ENCODE results near the gene NOG. TPM values are rescaled to one million over a fixed set of nuclear protein-coding genes. Genes with fewer than 3 reads are reported as not detected.

NOG gene
- total RNA-seq, 1 experiment from 2014 or later: not detected

DNA sequence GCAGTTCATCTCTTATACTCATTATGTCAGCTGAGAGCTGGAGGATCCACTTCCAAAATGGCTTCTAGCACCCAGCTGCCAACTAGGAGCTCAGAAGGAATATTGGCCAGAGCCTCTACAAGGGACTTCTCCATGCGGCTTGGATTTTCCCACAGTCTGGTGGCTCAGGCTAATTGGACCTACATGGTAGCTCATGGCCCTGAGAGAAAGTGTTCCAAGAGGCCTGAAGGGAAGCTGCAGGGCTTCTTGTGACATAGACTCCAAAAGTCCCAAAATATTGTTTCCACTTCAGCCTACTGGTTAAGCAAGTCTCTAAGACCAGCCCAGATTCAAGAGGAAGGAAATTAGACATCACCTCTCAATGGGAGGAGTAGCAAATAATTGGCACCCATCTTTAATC is 6.8 kb downstream of the NOG start:
- no peaks in the 10 kb centered on the region for H3K9me2 ChIP-seq (replicated peaks; ENCODE audit: insufficient read depth, low read length)
- no peak overlapping the region for H3K4me3 ChIP-seq (ENCODE audit: low read length)
- no peaks in the 10 kb centered on the region for H4K20me1 ChIP-seq (ENCODE audit: insufficient read depth, low read depth, low read length)
- H3K4me1 ChIP-seq (ENCODE audit: low read length): no peaks in the 10 kb centered on the region
- no peaks in the 10 kb centered on the region for H3K79me2 ChIP-seq (ENCODE audit: low read length)
- no peak overlapping the region for H3K4me2 ChIP-seq (ENCODE audit: low read depth, low read length, poor library complexity, severe bottlenecking)
- H3K9ac ChIP-seq (ENCODE audit: low read length): no peak overlapping the region
- H3K27me3 ChIP-seq (ENCODE audit: low read length): no peaks in the 10 kb centered on the region
- H3K36me3 ChIP-seq (ENCODE audit: insufficient read depth, low read length): no peaks in the 10 kb centered on the region
- no peak overlapping the region for H3K27ac ChIP-seq (ENCODE audit: low read length)
- no peak overlapping the region for H2AFZ ChIP-seq (ENCODE audit: low read length)
- DNase-seq: no peak
- no peaks in the 10 kb centered on the region for H3K9me3 ChIP-seq (ENCODE audit: low read length)

DNA sequence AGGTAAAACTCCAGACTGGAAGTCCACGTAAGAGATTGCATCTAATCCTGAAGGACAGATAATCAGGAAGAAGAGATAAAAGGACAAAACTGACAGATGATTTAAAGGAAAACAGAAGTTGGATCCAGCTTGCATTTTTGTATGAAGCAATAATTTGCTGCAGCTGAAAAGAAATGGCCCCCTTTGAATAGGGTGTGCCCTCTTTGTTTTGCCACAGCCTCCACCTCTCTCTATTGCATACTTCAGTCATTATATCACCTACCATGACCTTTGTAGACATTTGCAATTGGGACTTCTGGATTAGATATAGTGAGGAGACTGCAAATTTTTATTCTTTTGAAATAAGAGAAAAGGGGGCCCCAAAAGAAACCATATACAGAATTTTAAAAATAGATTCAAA is 8.1 kb downstream of the NOG start:
- Histone ChIP-seq H2AFZ (ENCODE audit: low read length) (no peak overlapping the region), H3K27me3 (ENCODE audit: low read length) (no peaks in the 10 kb centered on the region), H3K9ac (ENCODE audit: low read length) (no peak overlapping the region), H3K4me1 (ENCODE audit: low read length) (no peaks in the 10 kb centered on the region), H3K9me3 (ENCODE audit: low read length) (no peaks in the 10 kb centered on the region), H3K4me2 (ENCODE audit: low read depth, low read length, poor library complexity, severe bottlenecking) (no peak overlapping the region), H3K79me2 (ENCODE audit: low read length) (no peaks in the 10 kb centered on the region), H4K20me1 (ENCODE audit: insufficient read depth, low read depth, low read length) (no peaks in the 10 kb centered on the region), H3K27ac (ENCODE audit: low read length) (no peak overlapping the region), H3K4me3 (ENCODE audit: low read length) (no peak overlapping the region), H3K36me3 (ENCODE audit: insufficient read depth, low read length) (no peaks in the 10 kb centered on the region), H3K9me2 (replicated peaks; ENCODE audit: insufficient read depth, low read length) (no peaks in the 10 kb centered on the region)
- no peak for DNase-seq

DNA sequence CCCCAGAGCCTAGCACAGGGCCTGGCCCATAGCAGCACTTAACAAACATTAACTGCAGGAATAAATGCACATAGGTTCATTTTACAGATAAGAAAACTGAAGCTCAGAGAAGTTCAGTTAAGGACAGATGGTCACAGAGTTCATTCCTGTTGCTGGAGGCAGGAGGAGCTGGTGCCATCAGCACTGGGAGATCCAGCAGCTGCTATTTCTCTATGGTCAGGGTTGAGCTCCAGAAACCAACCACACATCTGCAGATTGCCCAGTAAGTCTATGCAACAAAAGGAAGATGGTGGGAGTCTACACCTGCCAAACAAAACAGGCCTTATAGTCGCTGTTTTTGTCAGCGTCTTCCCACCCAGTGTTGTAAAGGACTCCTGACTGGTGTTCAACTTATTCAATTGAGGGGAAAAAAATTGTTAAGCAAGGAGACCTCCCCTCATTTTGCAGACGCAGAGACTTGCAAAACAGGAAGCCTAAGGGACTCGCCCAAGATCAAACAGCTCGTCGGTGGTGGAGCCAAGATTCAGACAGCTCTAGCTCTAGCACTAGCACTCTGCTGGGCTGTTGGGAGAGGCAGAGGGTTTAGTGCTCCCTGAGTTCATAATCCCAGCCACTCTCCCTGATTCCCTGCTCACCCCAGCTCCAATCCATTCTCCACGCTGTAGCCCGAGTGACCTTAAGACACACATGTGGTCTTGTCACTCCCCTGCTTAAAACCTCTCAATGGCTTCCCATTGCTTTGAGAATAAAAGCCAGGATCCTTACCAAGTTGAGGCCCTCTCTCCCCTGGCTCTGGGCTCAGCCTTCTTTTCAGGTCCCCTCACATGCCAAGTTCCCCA is 9.0 kb downstream of the NOG start:
- Histone ChIP-seq H3K4me1 (ENCODE audit: low read length) (no peaks in the 10 kb centered on the region), H3K4me3 (ENCODE audit: low read length) (no peak overlapping the region), H3K27me3 (ENCODE audit: low read length) (no peaks in the 10 kb centered on the region), H3K27ac (ENCODE audit: low read length) (no peak overlapping the region), H3K4me2 (ENCODE audit: low read depth, low read length, poor library complexity, severe bottlenecking) (no peak overlapping the region), H3K79me2 (ENCODE audit: low read length) (no peaks in the 10 kb centered on the region), H3K9ac (ENCODE audit: low read length) (no peak overlapping the region), H2AFZ (ENCODE audit: low read length) (no peak overlapping the region), H4K20me1 (ENCODE audit: insufficient read depth, low read depth, low read length) (no peaks in the 10 kb centered on the region), H3K36me3 (ENCODE audit: insufficient read depth, low read length) (no peaks in the 10 kb centered on the region), H3K9me2 (replicated peaks; ENCODE audit: insufficient read depth, low read length) (no peaks in the 10 kb centered on the region), H3K9me3 (ENCODE audit: low read length) (no peaks in the 10 kb centered on the region)
- DNase-seq: no peak

DNA sequence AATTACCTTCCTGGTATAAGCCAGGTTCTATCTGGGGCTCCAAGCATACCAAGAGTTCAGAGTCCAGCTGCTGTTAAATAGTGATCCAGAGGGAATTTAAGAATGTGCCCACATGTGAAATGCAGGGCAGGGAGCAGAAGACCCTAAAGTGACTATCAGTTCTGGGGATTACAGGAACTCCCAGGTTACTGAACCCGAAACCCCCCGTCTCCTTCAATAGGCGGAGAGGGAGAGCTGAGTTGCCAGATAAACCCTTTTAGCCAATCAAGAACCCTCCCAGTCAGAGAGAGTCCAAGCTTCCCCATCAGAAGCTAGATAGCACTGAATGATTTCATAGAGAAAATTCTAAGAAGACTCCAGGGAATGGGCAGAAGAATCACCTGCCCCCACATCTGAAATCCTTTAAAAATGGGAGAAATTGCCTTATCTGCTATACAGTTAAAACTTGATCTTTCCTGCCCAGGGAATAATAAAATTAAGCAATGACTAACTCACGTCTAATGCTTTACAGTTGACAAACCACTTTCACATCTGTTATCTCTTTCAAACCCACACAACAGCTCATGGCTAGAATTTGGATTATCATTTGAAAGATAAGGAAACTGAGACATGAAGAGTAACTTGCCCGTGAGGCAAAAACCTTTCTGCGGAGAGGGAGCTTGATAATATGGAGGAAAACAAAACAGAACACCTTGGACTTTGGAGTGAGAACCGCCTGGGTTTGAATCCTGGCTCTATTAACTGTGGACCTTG is 10.2 kb downstream of the NOG start:
- Histone ChIP-seq H3K4me2 (ENCODE audit: low read depth, low read length, poor library complexity, severe bottlenecking) (no peak overlapping the region), H3K9ac (ENCODE audit: low read length) (no peak overlapping the region), H2AFZ (ENCODE audit: low read length) (no peak overlapping the region), H3K36me3 (ENCODE audit: insufficient read depth, low read length) (no peaks in the 10 kb centered on the region), H4K20me1 (ENCODE audit: insufficient read depth, low read depth, low read length) (no peaks in the 10 kb centered on the region), H3K9me2 (replicated peaks; ENCODE audit: insufficient read depth, low read length) (no peaks in the 10 kb centered on the region), H3K27me3 (ENCODE audit: low read length) (no peaks in the 10 kb centered on the region), H3K4me3 (ENCODE audit: low read length) (no peak overlapping the region), H3K79me2 (ENCODE audit: low read length) (no peaks in the 10 kb centered on the region), H3K27ac (ENCODE audit: low read length) (no peak overlapping the region), H3K9me3 (ENCODE audit: low read length) (no peaks in the 10 kb centered on the region), H3K4me1 (ENCODE audit: low read length) (no peaks in the 10 kb centered on the region)
- no peak for DNase-seq

DNA sequence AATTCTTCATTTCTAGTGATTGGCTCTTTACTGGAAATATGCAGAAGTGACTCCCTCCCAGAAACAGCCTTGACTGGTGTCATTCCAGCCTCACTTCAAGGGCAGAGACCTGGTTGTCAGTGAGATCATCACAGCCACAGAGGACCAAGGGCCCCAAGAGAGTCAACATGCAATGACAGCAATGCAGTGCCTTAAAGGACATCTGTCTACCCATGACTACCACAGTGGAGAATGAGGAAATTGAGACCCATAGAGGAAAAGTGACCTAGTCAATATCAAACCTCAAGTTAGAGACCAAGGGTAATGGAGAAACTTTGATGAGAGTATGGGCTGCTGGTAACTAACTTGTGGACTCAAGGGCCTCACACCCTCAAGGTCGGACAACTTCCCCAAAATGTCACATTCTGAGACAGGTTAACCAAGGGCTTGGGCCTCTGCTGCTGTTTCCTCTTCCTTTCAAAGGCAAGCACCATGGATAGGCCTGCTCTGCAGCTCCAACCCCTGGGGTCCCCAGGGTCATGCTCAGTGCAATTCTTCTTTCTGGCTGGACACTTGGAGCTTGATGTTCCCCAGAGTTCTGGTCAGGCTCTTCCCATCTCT is 11.3 kb downstream of the NOG start:
- Histone ChIP-seq H3K79me2 (ENCODE audit: low read length) (no peaks in the 10 kb centered on the region), H3K4me1 (ENCODE audit: low read length) (no peaks in the 10 kb centered on the region), H3K9me2 (replicated peaks; ENCODE audit: insufficient read depth, low read length) (no peaks in the 10 kb centered on the region), H3K9ac (ENCODE audit: low read length) (no peak overlapping the region), H3K4me2 (ENCODE audit: low read depth, low read length, poor library complexity, severe bottlenecking) (no peak overlapping the region), H2AFZ (ENCODE audit: low read length) (no peak overlapping the region), H3K4me3 (ENCODE audit: low read length) (no peak overlapping the region), H4K20me1 (ENCODE audit: insufficient read depth, low read depth, low read length) (no peaks in the 10 kb centered on the region), H3K9me3 (ENCODE audit: low read length) (no peaks in the 10 kb centered on the region), H3K27me3 (ENCODE audit: low read length) (no peaks in the 10 kb centered on the region), H3K27ac (ENCODE audit: low read length) (no peak overlapping the region), H3K36me3 (ENCODE audit: insufficient read depth, low read length) (no peaks in the 10 kb centered on the region)
- no peak for DNase-seq

DNA sequence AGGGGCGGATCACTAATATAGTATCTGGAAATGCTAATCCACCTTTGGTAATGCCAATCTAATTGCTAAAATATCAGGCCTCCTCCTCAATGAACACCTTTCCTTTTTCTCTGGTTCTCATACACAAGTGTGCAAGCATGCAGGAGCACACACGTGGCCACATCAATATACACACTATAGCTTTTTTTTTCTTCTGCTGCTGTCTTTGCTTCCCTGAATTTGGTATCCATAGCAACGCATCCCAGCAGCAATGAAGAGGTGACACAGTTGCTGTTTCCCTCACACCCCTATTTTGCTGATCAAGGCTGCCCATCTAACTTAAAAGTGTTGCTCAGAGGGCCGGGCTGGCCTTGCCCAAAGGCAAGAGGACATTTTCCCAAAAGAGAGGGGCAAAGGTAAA is 15.4 kb downstream of the NOG start:
- H3K4me3 ChIP-seq (ENCODE audit: low read length): no peak overlapping the region
- H3K36me3 ChIP-seq (ENCODE audit: insufficient read depth, low read length): no peaks in the 10 kb centered on the region
- no peaks in the 10 kb centered on the region for H3K9me3 ChIP-seq (ENCODE audit: low read length)
- DNase-seq: no peak
- no peaks in the 10 kb centered on the region for H3K4me1 ChIP-seq (ENCODE audit: low read length)
- no peaks in the 10 kb centered on the region for H3K79me2 ChIP-seq (ENCODE audit: low read length)
- H3K9me2 ChIP-seq (replicated peaks; ENCODE audit: insufficient read depth, low read length): no peaks in the 10 kb centered on the region
- H2AFZ ChIP-seq (ENCODE audit: low read length): no peak overlapping the region
- H3K9ac ChIP-seq (ENCODE audit: low read length): no peak overlapping the region
- no peak overlapping the region for H3K27ac ChIP-seq (ENCODE audit: low read length)
- H3K27me3 ChIP-seq (ENCODE audit: low read length): no peaks in the 10 kb centered on the region
- H4K20me1 ChIP-seq (ENCODE audit: insufficient read depth, low read depth, low read length): no peaks in the 10 kb centered on the region
- H3K4me2 ChIP-seq (ENCODE audit: low read depth, low read length, poor library complexity, severe bottlenecking): no peak overlapping the region

DNA sequence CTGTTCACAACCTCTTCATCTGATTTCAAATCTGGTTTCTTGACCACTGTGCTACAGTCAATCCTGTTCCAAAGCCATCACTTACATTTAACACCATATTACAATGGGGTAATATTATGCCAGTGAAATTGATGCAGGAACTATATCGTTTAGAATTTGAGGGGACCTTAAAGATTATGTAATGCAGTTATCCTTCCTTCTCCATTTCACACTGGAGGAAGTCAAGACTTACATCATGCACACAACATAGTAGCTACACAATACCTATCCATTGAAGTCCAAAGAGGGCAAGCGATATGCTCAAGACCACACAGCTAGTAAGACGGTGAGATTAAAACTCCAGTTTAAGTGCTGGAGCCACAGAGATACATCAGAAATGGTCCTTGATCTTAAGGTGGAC is 16.8 kb downstream of the NOG start:
- no peak overlapping the region for H3K4me3 ChIP-seq (ENCODE audit: low read length)
- H3K27me3 ChIP-seq (ENCODE audit: low read length): no peaks in the 10 kb centered on the region
- no peaks in the 10 kb centered on the region for H3K9me2 ChIP-seq (replicated peaks; ENCODE audit: insufficient read depth, low read length)
- no peak overlapping the region for H3K9ac ChIP-seq (ENCODE audit: low read length)
- no peak overlapping the region for H3K4me2 ChIP-seq (ENCODE audit: low read depth, low read length, poor library complexity, severe bottlenecking)
- H2AFZ ChIP-seq (ENCODE audit: low read length): no peak overlapping the region
- H3K4me1 ChIP-seq (ENCODE audit: low read length): no peaks in the 10 kb centered on the region
- no peak for DNase-seq
- no peak overlapping the region for H3K27ac ChIP-seq (ENCODE audit: low read length)
- H3K79me2 ChIP-seq (ENCODE audit: low read length): no peaks in the 10 kb centered on the region
- no peaks in the 10 kb centered on the region for H3K9me3 ChIP-seq (ENCODE audit: low read length)
- no peaks in the 10 kb centered on the region for H4K20me1 ChIP-seq (ENCODE audit: insufficient read depth, low read depth, low read length)
- H3K36me3 ChIP-seq (ENCODE audit: insufficient read depth, low read length): no peaks in the 10 kb centered on the region

DNA sequence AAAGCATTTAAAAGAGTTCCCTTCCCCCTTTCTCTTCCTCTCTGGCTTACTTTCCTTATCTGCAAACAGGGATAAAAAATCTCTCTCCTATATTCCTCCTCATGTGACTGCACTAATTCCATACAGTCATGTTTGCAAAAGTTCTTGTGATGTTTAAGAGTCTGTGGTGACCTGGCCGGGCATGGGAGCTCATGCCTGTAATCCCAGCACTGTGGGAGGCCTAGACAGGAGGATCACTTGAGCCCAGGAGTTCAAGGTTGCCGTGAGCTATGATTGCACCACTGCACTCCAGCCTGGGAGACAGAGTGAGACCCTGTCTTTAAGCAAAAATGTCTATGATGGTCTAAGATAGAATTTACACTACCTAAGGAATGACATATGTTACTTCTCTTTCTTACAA is 19.6 kb downstream of the NOG start:
- no peaks in the 10 kb centered on the region for H3K4me1 ChIP-seq (ENCODE audit: low read length)
- no peaks in the 10 kb centered on the region for H3K36me3 ChIP-seq (ENCODE audit: insufficient read depth, low read length)
- no peak overlapping the region for H3K4me3 ChIP-seq (ENCODE audit: low read length)
- no peaks in the 10 kb centered on the region for H3K9me2 ChIP-seq (replicated peaks; ENCODE audit: insufficient read depth, low read length)
- no peak overlapping the region for H2AFZ ChIP-seq (ENCODE audit: low read length)
- H4K20me1 ChIP-seq (ENCODE audit: insufficient read depth, low read depth, low read length): no peaks in the 10 kb centered on the region
- DNase-seq: no peak
- H3K9ac ChIP-seq (ENCODE audit: low read length): no peak overlapping the region
- H3K79me2 ChIP-seq (ENCODE audit: low read length): no peaks in the 10 kb centered on the region
- no peaks in the 10 kb centered on the region for H3K9me3 ChIP-seq (ENCODE audit: low read length)
- no peaks in the 10 kb centered on the region for H3K27me3 ChIP-seq (ENCODE audit: low read length)
- no peak overlapping the region for H3K4me2 ChIP-seq (ENCODE audit: low read depth, low read length, poor library complexity, severe bottlenecking)
- H3K27ac ChIP-seq (ENCODE audit: low read length): no peak overlapping the region
